ENCODE measurements around the gene RAB17. TPM values are rescaled to one million over a fixed set of nuclear protein-coding genes. Genes with fewer than 3 reads are reported as not detected.

Gene RAB17
- total RNA-seq, 2 experiments from 2014 or later, result 0.14 to 0.69 TPM

- H3K27ac Mint-ChIP-seq, result no peak overlapping the region
- POLR2A ChIA-PET, result no interaction called here
- no peaks in the 10 kb centered on the region for H3K9me3 Mint-ChIP-seq
- CTCF ChIA-PET, result interaction anchor here (1.0 to 2.9 kb wide), 2 partner anchors 26 to 33 kb away, joined by 4 to 13 read pairs; no protein-coding TSS in a partner anchor
- H3K36me3 Mint-ChIP-seq (ENCODE audit: low read depth), result no peaks in the 10 kb centered on the region
- intact Hi-C loops (cut with micrococcal nuclease), result no loop called here
- ATAC-seq (no peak), DNase-seq (no peak)
- peaks cover 3% of the 10 kb centered on the region for H3K27me3 Mint-ChIP-seq
- no peak overlapping the region for H3K4me3 Mint-ChIP-seq
- no peaks in the 10 kb centered on the region for H3K4me1 Mint-ChIP-seq (ENCODE audit: low read depth)
- TF ChIP-seq, protein P1, sequence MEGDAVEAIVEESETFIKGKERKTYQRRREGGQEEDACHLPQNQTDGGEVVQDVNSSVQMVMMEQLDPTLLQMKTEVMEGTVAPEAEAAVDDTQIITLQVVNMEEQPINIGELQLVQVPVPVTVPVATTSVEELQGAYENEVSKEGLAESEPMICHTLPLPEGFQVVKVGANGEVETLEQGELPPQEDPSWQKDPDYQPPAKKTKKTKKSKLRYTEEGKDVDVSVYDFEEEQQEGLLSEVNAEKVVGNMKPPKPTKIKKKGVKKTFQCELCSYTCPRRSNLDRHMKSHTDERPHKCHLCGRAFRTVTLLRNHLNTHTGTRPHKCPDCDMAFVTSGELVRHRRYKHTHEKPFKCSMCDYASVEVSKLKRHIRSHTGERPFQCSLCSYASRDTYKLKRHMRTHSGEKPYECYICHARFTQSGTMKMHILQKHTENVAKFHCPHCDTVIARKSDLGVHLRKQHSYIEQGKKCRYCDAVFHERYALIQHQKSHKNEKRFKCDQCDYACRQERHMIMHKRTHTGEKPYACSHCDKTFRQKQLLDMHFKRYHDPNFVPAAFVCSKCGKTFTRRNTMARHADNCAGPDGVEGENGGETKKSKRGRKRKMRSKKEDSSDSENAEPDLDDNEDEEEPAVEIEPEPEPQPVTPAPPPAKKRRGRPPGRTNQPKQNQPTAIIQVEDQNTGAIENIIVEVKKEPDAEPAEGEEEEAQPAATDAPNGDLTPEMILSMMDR (IDR thresholded peaks at IDR 0.05), result no peak
These were observed 44.3 kb downstream of the RAB17 start for GRCh38 chr2:237546040-237546875.

DNA sequence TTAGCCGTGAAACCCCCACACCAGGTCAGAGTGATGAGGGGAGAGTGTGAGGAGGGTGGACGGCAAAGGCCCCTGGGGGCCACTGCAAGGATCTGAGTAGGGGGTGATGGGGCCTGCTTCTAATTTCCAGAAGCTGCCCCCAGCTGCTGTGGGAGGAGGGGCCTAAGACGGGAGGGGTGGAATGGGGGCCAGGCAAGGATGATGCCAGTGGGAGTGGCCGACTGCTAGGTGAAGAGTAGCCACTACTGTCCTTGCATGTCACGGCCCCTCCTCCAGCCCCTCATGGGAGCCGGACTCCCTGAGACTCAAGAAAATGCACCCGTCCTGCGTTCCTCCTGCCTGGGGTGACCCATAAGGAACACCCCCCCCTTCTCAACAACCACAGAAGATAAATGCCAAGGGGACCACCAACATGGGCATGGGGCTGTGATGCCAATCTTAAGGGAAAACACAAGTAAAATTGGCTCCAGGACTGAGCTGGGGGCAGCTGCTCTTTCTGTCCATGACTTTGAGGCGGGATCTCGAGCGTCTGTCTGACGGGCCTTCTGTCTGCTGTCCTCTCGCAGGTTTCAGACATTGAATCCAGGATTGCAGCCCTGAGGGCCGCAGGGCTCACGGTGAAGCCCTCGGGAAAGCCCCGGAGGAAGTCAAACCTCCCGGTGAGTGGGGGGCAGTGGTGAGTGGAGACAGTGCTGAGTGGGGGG is 48.4 kb downstream of the RAB17 start:
- ATAC-seq (no peak), DNase-seq (no peak)
- H3K27ac Mint-ChIP-seq, result no peak overlapping the region
- H3K36me3 Mint-ChIP-seq (ENCODE audit: low read depth), result no peaks in the 10 kb centered on the region
- H3K4me3 Mint-ChIP-seq, result no peak overlapping the region
- H3K4me1 Mint-ChIP-seq (ENCODE audit: low read depth), result no peaks in the 10 kb centered on the region
- ChIA-PET CTCF (no interaction called here), POLR2A (interaction anchor here (0.6 kb wide), 1 partner anchor 23 kb away, joined by 3 read pairs; no protein-coding TSS in a partner anchor)
- TF ChIP-seq, protein P1 (IDR thresholded peaks at IDR 0.05), result no peak
- no peaks in the 10 kb centered on the region for H3K9me3 Mint-ChIP-seq
- intact Hi-C loops (cut with micrococcal nuclease), result no loop called here
- H3K27me3 Mint-ChIP-seq, result no peaks in the 10 kb centered on the region

DNA sequence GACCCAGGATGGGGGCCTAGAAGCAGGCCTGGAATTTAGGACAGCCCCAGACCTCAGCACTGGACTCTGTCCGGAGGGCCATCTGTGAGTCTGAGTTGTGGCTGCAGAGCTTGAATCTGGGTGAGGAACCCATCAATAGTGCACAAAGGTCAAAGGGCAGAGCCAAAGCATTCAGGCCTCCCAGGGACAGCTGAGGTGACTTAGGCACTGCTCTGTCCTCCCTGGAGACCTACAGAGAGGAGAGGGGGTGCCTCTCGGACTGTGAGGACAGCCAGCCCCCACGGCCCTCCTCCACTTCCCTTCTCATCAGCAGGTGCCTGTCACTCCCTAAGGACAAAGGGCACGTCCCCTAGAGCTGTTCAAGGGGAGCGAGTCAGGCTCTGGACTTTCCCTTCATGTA is 49.3 kb downstream of the RAB17 start:
- Mint-ChIP-seq H3K9me3 (no peaks in the 10 kb centered on the region), H3K36me3 (ENCODE audit: low read depth) (no peaks in the 10 kb centered on the region), H3K4me3 (no peak overlapping the region), H3K4me1 (ENCODE audit: low read depth) (no peaks in the 10 kb centered on the region), H3K27ac (no peak overlapping the region), H3K27me3 (no peaks in the 10 kb centered on the region)
- ChIA-PET POLR2A (no interaction called here), CTCF (interaction anchor here (1.1 kb wide), 1 partner anchor 28 kb away, joined by 3 read pairs; no protein-coding TSS in a partner anchor)
- intact Hi-C loops (cut with micrococcal nuclease), result no loop called here
- no peak for ATAC-seq
- TF ChIP-seq, protein P1 (IDR thresholded peaks at IDR 0.05), result no peak
- no peak for DNase-seq

DNA sequence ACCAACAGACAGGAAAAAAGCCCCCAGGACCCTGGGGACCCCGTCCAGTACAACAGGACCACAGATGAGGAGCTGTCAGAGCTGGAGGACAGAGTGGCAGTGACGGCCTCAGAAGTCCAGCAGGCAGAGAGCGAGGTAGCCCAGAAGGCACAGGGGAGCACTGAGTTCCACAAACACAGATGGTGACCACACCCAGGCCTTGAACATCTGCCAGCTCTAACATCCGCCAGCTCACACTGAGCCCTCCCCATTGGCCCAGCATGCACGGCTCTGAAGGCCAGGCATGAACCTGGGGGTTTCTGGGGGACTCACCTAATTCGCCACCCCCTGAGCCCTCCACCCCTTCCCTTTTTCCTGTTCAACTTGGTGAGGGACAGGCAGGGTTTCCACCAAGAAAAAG is 49.7 kb downstream of the RAB17 start:
- CTCF ChIA-PET, result interaction anchor here (1.1 to 2.0 kb wide), 2 partner anchors 28 to 31 kb away, joined by 3 to 8 read pairs; no protein-coding TSS in a partner anchor

More for the DNA sequence above, 49.7 kb downstream of the RAB17 start:
- Mint-ChIP-seq H3K9me3 (no peaks in the 10 kb centered on the region), H3K4me3 (no peak overlapping the region), H3K27ac (no peak overlapping the region), H3K4me1 (ENCODE audit: low read depth) (no peaks in the 10 kb centered on the region), H3K36me3 (ENCODE audit: low read depth) (no peaks in the 10 kb centered on the region), H3K27me3 (no peaks in the 10 kb centered on the region)
- TF ChIP-seq, protein P1 (IDR thresholded peaks at IDR 0.05), result no peak
- intact Hi-C loops (cut with micrococcal nuclease), result no loop called here
- DNase-seq, result no peak
- POLR2A ChIA-PET, result no interaction called here
- ATAC-seq, result no peak
